Endothelial cell of umbilical vein (primary cell): ENCODE measurements around the gene RHCG.

Experiments
- CTCF ChIP-seq, 2 donors: IDR thresholded peaks; 1 replicate in 1 of 2; 2 replicates in 1 of 2; pipeline ENCODE4 v1.5.1; 2011; ENCODE audit warnings: low read length in 2 of 2, mild to moderate bottlenecking in 2 of 2, moderate library complexity in 2 of 2, control low read depth in 1 of 2, inconsistent platforms in 1 of 2, low read depth in 1 of 2; ENCODE audit not compliant: insufficient read depth in 1 of 2; ENCODE audit errors: extremely low read depth in 1 of 2
- EZH2 ChIP-seq: IDR thresholded peaks from 2 replicates; pipeline ENCODE4 v1.6.1; 2012; ENCODE audit warnings: borderline replicate concordance, low read depth, mild to moderate bottlenecking, moderate library complexity, low read length, inconsistent platforms; ENCODE audit not compliant: severe bottlenecking
- JUN ChIP-seq: IDR thresholded peaks from 2 replicates; pipeline ENCODE4 v1.6.1; 2011; ENCODE audit warnings: borderline replicate concordance, low read depth; ENCODE audit not compliant: insufficient read length, insufficient read depth
- MYC ChIP-seq: IDR thresholded peaks from one replicate; pipeline ENCODE4 v1.6.1; 2011; ENCODE audit warnings: mild to moderate bottlenecking, low read depth, low read length
- POLR2AphosphoS5 ChIP-seq: IDR thresholded peaks from 2 replicates; pipeline ENCODE4 v1.6.1; 2012; ENCODE audit warnings: low read depth, mild to moderate bottlenecking, control low read depth, low read length, moderate library complexity; ENCODE audit not compliant: insufficient read depth

DNA sequence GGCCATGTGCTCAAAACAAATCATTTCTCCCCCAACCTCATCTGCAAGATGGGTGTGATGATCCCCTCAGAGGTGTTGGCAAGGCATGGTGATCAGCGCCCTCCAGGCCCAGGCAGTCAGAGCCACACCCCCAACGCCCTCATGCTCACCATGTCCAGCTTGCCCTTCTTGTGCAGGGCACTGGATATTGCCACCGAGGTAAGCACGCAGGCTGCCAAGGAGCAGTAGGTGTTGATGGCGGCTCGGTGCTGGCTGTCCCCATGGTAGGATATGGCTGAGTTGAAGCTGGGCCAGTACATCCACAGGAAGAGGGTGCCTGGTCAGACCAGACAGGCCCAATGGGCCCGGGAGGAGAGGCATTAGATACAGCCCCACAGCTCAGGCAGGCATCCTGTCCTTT lies 17.2 kb downstream of the RHCG start:
- TF ChIP-seq POLR2AphosphoS5: no peak
- no peak for TF ChIP-seq CTCF (IDR thresholded peaks at IDR 0.05; ENCODE audit: extremely low read depth in 1 of 2, insufficient read depth in 1 of 2, low read depth in 1 of 2, low read length in 2 of 2)
- no peak for TF ChIP-seq JUN
- TF ChIP-seq MYC: no peak
- no peak for TF ChIP-seq EZH2
